Measurements from ENCODE around the gene NUDT13.
"Not testable (repeated sequence)": the region's sequence is repeated elsewhere in the genome, so short reads cannot be mapped to it uniquely, and the experiment has no call there.

The NUDT13 gene

DNA sequence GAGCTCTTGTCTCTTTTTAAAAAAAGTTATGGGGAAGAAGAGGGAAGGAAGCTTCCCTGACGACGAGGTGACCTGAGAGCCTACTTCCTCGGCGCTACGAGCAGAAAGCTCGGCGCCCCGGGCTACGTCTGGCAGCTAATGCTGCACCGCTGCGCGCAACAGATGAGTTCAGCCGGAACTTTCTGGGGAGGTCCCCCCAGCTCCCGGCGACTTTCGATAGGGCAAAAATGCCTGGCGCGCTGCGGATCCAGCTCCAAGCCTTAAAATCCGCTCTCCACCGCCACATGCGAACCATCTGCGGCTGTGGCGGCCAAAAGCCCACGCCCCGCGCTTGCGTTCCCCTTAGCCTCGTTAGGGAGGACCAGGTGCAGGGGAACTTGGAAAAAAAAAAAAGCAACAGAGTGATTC is 14.2 kb upstream of the NUDT13 start:
- Histone ChIP-seq H3K27ac (peak overlapping the region; percentile 84 to 94 (median 88)), H3K4me3 (peak overlapping the region; percentile 78 to 98 (median 87)), H3K27me3 (no peaks in the 10 kb centered on the region), H3K4me1 (peaks cover 18 to 62% (median 34%) of the 10 kb centered on the region in 10 experiments), H3K36me3 (peaks cover 0 to 37% (median 21%) of the 10 kb centered on the region in 11 experiments; a peak in 20 of 22 replicates), H3K9me3 (replicated peaks in 1 of 11) (no peaks in the 10 kb centered on the region), H4K20me1 (peaks cover 0 to 40% (median 21%) of the 10 kb centered on the region in 11 experiments; a peak in 16 of 22 replicates), H3K9ac (peak overlapping the region; percentile 85 to 96 (median 92)), H3K4me2 (peak overlapping the region; percentile 80 to 99 (median 89))
- TF ChIP-seq Cebpa-rat (IDR thresholded peaks at IDR 0.05) = no peak

DNA sequence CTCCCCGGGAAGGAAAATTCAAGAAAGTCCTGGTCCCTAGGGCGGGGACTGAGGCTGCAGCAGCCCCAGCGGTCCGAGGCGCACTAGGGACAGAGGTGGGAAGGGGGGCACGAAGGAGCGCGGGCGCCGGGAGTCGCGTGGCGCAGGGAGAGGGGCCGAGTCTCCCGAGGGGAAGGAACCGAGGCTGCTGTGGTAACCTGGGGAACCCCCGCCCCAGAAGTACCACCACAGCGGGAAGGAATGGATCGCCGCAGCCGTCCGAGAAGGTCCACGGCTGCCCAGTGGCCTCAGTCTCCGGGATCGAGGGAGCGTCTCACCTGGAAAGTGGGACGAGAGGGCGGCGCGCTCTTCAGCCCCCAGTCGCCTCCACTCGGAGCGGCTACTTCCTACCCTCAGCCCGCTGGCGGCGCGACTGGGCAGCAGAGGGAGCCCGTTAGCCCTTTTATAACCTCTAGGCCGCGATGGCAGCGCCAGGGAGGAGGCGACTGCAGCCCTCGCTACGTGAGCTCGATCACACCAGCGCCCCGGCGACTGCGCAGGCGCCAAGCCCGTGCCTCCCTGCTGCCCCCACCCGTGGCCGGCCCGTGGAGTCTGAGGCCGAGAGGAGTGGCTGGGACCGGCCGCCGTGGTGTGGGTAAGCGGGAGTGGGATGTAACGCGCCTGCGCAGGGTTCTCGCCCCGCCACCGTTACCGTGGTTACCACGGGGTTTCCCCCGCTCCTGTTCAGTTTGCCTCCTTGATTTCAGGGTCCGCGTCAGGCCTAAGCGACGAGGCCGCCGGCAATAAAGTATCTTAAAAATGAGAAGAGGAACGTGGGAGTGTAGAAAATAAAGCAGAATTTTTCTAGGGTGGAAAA is 13.6 kb upstream of the NUDT13 start, which contains the start of gene P4HA1:
Gene P4HA1 (minus strand): TSS at position 418 of the 856 bp plus-strand sequence. CDS start 21,983 bp downstream, outside the sequence.
- H3K27ac ChIP-seq = peak within 1 kb of the TSS; percentile 84 to 94 (median 88)
- TF ChIP-seq Cebpa-rat (IDR thresholded peaks at IDR 0.05) = no peak
- peak within 1 kb of the TSS; percentile 78 to 98 (median 87) for H3K4me3 ChIP-seq
- H3K9me3 ChIP-seq (replicated peaks in 1 of 11) = no peaks in the 10 kb centered on the region
- peak within 1 kb of the TSS; percentile 80 to 99 (median 89) for H3K4me2 ChIP-seq
- peaks cover 0 to 33% (median 21%) of the 10 kb centered on the region in 11 experiments; a peak in 18 of 22 replicates for H3K36me3 ChIP-seq
- H3K27me3 ChIP-seq = no peaks in the 10 kb centered on the region
- H3K9ac ChIP-seq = peak within 1 kb of the TSS; percentile 85 to 96 (median 92)
- peaks cover 18 to 56% (median 34%) of the 10 kb centered on the region in 10 experiments for H3K4me1 ChIP-seq
- H4K20me1 ChIP-seq = peaks cover 0 to 34% (median 21%) of the 10 kb centered on the region in 11 experiments; a peak in 15 of 22 replicates

DNA sequence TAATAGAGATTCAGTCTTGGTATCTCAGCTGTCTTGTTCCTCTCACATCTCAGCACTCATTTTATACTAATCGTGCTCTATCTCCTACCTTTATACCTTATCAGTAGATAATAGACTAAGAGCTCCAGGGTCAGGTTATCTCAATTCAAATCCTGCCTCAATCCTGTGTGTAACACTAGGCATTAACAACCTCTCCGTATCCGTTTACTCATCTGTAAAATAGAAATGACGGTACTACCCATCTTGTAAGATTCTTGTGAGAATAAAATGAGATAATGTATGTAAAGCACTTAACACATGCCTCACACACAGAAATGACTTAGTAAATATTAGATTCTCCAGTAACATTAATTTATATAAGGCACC is 13.0 kb upstream of the NUDT13 start:
- peaks cover 0 to 27% (median 21%) of the 10 kb centered on the region in 11 experiments; a peak in 18 of 22 replicates for H3K36me3 ChIP-seq
- H3K4me3 ChIP-seq = peak overlapping the region; percentile 78 to 98 (median 87); a peak in 19 of 20 replicates
- peaks cover 0 to 28% (median 20%) of the 10 kb centered on the region in 11 experiments; a peak in 15 of 22 replicates for H4K20me1 ChIP-seq
- peak overlapping the region; percentile 68 to 92 (median 84) for H3K4me2 ChIP-seq
- peaks cover 18 to 50% (median 33%) of the 10 kb centered on the region in 10 experiments for H3K4me1 ChIP-seq
- no peaks in the 10 kb centered on the region for H3K9me3 ChIP-seq (replicated peaks in 1 of 11)
- H3K27ac ChIP-seq = peak overlapping the region; percentile 54 to 94 (median 88); a peak in 21 of 22 replicates
- no peaks in the 10 kb centered on the region for H3K27me3 ChIP-seq
- TF ChIP-seq Cebpa-rat (IDR thresholded peaks at IDR 0.05) = no peak
- peak overlapping the region; percentile 58 to 96 (median 89) for H3K9ac ChIP-seq

DNA sequence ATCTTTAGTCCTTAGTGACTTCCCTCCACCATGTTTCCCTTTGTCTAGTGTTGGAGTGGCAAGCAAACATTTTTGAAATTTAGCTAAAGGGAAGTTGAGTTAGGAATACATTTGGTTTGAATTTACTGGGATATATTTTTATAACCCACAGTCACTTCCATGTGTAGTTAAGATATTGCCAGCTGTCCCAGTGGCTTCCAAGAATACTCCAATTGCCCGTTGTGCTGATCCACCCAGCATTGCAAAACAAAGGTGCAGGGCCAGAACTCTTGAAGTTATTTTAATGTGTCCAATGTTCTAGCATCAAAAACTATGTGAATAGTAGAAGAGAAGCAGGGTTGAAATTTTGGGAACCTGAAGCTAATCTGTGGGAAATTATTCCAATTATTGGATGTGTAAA is 11.1 kb upstream of the NUDT13 start:
- Histone ChIP-seq H3K9ac (no peak overlapping the region), H3K4me3 (no peak overlapping the region), H3K9me3 (replicated peaks in 1 of 11) (no peaks in the 10 kb centered on the region), H3K4me1 (peaks cover 11 to 33% (median 20%) of the 10 kb centered on the region in 10 experiments), H3K27me3 (no peaks in the 10 kb centered on the region), H3K27ac (peak overlapping the region in 3 of 11 experiments; percentile 43 to 60 (median 45); a peak in 6 of 22 replicates), H3K4me2 (peak overlapping the region in 3 of 11 experiments; percentile 29 to 78 (median 68); a peak in 6 of 22 replicates), H3K36me3 (peaks cover 0 to 28% (median 20%) of the 10 kb centered on the region in 11 experiments; a peak in 19 of 22 replicates), H4K20me1 (peaks cover 0 to 11% (median 6%) of the 10 kb centered on the region in 11 experiments; a peak in 13 of 22 replicates)
- TF ChIP-seq Cebpa-rat (IDR thresholded peaks at IDR 0.05) = no peak

DNA sequence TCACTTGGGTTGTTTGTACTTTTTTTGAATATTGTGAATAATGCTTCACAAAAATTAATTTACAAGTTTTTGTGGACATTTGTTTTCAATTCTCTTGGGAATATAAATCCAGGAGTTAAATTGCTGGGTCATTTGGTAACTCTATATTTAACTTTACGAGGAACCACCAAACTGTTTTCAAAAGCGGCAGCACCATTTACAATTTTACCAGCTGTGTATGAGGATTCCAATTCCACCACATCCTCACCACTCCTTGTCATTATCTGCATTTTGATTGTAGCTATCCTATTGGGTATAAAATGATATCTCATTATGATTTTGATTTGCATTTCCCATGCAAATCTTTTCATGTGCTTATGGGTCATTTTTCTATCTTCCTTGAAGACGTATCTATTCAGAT is 4.0 kb upstream of the NUDT13 start:
- no peaks in the 10 kb centered on the region for H3K27me3 ChIP-seq
- peaks cover 10 to 15% (median 13%) of the 10 kb centered on the region in 11 experiments; a peak in 21 of 22 replicates for H3K9me3 ChIP-seq (replicated peaks in 1 of 11)
- H3K27ac ChIP-seq = no peak overlapping the region
- no peak overlapping the region for H3K4me3 ChIP-seq
- H3K4me2 ChIP-seq = no peak overlapping the region
- H4K20me1 ChIP-seq = no peaks in the 10 kb centered on the region
- no peak for TF ChIP-seq Cebpa-rat (IDR thresholded peaks at IDR 0.05)
- peaks cover 0 to 11% (median 3%) of the 10 kb centered on the region in 10 experiments; a peak in 15 of 20 replicates for H3K4me1 ChIP-seq
- no peak overlapping the region for H3K9ac ChIP-seq
- H3K36me3 ChIP-seq = peaks cover 8 to 44% (median 31%) of the 10 kb centered on the region in 11 experiments; a peak in 21 of 22 replicates

DNA sequence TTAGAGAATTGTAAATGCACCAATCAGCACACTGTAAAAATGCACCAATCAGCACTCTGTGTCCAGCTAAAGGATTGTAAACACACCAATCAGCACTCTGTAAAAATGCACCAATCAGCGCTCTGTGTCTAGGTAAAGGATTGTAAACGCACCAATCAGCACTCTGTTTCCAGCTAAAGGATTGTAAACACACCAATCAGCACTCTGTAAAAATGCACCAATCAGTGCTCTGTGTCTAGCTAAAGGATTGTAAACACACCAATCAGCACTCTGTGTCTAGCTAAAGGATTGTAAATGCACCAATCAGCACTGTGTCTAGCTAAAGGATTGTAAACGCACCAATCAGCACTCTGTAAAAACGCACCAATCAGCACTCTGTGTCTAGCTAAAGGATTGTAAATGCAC is 1.0 kb upstream of the NUDT13 start:
- not testable (repeated sequence) for H3K27ac ChIP-seq, H3K27me3 ChIP-seq, H3K4me3 ChIP-seq, H3K4me2 ChIP-seq, H4K20me1 ChIP-seq, H3K9ac ChIP-seq
- Histone ChIP-seq H3K36me3 (peaks cover 8 to 36% (median 26%) of the 10 kb centered on the region in 11 experiments; a peak in 21 of 22 replicates), H3K4me1 (peaks cover 8 to 20% (median 13%) of the 10 kb centered on the region in 10 experiments), H3K9me3 (replicated peaks in 1 of 11) (peaks cover 10 to 15% (median 13%) of the 10 kb centered on the region in 11 experiments; a peak in 21 of 22 replicates)

DNA sequence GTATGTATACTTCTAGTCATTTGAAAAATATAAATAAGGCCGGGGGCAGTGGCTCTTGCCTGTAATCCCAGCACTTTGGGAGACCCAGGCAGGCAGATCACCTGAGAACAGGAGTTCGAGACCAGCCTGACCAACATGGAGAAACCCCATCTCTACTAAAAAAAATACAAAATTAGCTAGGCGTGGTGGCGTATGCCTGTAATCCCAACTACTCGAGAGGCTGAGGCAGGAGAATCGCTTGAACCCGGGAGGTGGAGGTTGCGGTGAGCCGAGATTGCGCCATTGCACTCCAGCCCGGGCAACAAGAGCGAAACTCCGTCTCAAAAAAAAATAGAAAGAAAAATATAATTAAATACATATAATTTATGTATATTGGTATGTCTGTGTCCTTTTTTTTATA is 1.8 kb downstream of the NUDT13 start:
- H3K9ac ChIP-seq = peak overlapping the region; percentile 76 to 87 (median 82); a peak in 14 of 22 replicates
- peak overlapping the region; percentile 72 to 92 (median 87) for H3K27ac ChIP-seq
- H3K4me2 ChIP-seq = peak overlapping the region; percentile 72 to 97 (median 87); a peak in 21 of 22 replicates

DNA sequence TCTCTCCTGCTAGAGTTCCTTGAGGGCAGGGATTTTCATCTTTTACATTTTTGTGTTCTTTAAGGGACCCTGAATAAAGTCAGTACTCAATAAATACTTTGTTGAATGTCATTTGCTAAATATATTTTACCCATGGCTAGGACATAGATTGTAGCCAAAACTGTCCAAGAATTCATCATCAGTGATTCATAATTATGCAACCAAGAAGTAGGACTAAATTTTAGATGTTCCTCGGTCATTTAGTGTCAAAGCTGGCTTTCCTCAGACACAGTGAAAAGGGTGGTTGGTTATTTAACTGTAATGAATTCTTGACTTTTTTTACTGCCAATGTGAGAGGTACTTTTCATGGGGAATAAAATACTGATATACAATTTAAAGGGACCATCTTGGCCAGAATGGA is 3.3 kb downstream of the NUDT13 start:
- Histone ChIP-seq H3K27ac (no peak overlapping the region), H3K9ac (no peak overlapping the region), H3K27me3 (no peaks in the 10 kb centered on the region), H3K4me3 (no peak overlapping the region), H4K20me1 (no peaks in the 10 kb centered on the region), H3K9me3 (replicated peaks in 1 of 11) (peaks cover 10 to 14% (median 13%) of the 10 kb centered on the region in 11 experiments; a peak in 21 of 22 replicates), H3K4me1 (peaks cover 17 to 54% (median 28%) of the 10 kb centered on the region in 10 experiments), H3K36me3 (peaks cover 13 to 35% (median 26%) of the 10 kb centered on the region in 11 experiments), H3K4me2 (no peak overlapping the region)
- TF ChIP-seq Cebpa-rat (IDR thresholded peaks at IDR 0.05) = no peak

More for the DNA sequence above, 1.8 kb downstream of the NUDT13 start:
- peaks cover 16 to 49% (median 33%) of the 10 kb centered on the region in 11 experiments for H3K36me3 ChIP-seq
- H3K27me3 ChIP-seq, H4K20me1 ChIP-seq: not testable (repeated sequence)
- H3K4me1 ChIP-seq = peaks cover 8 to 39% (median 16%) of the 10 kb centered on the region in 10 experiments
- H3K9me3 ChIP-seq (replicated peaks in 1 of 11) = peaks cover 10 to 15% (median 13%) of the 10 kb centered on the region in 11 experiments; a peak in 21 of 22 replicates
- H3K4me3 ChIP-seq = peak overlapping the region in 2 of 10 experiments; percentile 62 to 67; a peak in 3 of 20 replicates
